Pancreas (tissue), 10 donors: ENCODE results near the gene LUC7L3. TPM values are rescaled to one million over a fixed set of nuclear protein-coding genes. Genes with fewer than 3 reads are reported as not detected.

Experiments
- ATAC-seq, 4 donors: fragments of 200-7000 bp; cut with Tn5 transposase; one replicate each; pipeline versions ENCODE4 v1.8.0 to v1.9.1; 2020; ENCODE audit warnings: mild to moderate bottlenecking in 4 of 4, moderate library complexity in 4 of 4
- DNase-seq, 6 donors: peaks; one replicate each; pipeline ENCODE4 v3.0.0-alpha.2; 2020
- FAIRE-seq: peaks from 2 replicates; lab custom pipeline; 2012; peaks lifted over from hg19 to GRCh38; lab: Jason Lieb, UNC
- H3K27ac ChIP-seq, 4 donors: fragments of 200-600 bp; sonication (generic); 1 replicate in 3 of 4; 2 replicates in 1 of 4; pipeline versions ENCODE4 v1.5.0 to v1.8.0; 2020
- H3K27me3 ChIP-seq, 4 donors: fragments of 200-600 bp; one replicate each; pipeline ENCODE4 v1.8.0; 2021
- H3K36me3 ChIP-seq, 3 donors: fragments of 200-600 bp; sonication (generic) in 1 of 3; one replicate each; pipeline versions ENCODE4 v1.5.0 to v1.8.0; 2020 to 2021
- H3K4me1 ChIP-seq, 3 donors: fragments of 200-600 bp; one replicate each; pipeline ENCODE4 v1.8.0; 2021
- H3K4me3 ChIP-seq, 4 donors: fragments of 200-600 bp; sonication (generic) in 2 of 4; one replicate each; pipeline versions ENCODE4 v1.5.0 to v1.8.0; 2020 to 2021
- H3K9me3 ChIP-seq, 4 donors: fragments of 200-600 bp; one replicate each; pipeline ENCODE4 v1.8.0; 2021
- WGBS, 2 donors: extraction: QIAGEN DNeasy Blood & Tissue Kit; methylation state at CpG; one replicate each; pipeline ENCODE4 v1.1.7; 2013; 5-methylcytosine and 5-hydroxymethylcytosine counted together
- intact Hi-C, 3 donors: fragments of 100-400 bp; cut with DNase I; formaldehyde crosslinking; loops; one replicate each; pipeline versions ENCODE4 v1.11.1 to v1.14.2; 2022
- polyA plus RNA-seq, 2 donors: library from polyadenylated mRNA; stranded (reverse); fragments of 200-250 nt; gene quantifications; one replicate each; pipeline ENCODE4 v1.2.3, GENCODE V29; 2013
- total RNA-seq, 6 donors: library from RNA; stranded (reverse); fragmentation: NEBNext Ultra II Directional in 4 of 6; extraction: Animal tissue kit (Norgen Biotek cat#: 25700) in 4 of 6; gene quantifications; one replicate each; pipeline versions ENCODE4 v1.2.1 to v1.2.4, GENCODE V29; 2021 to 2023
- TF ChIP-seq, protein P1 (sequence below), 4 donors: fragments of 200-600 bp; sonication (generic) in 3 of 4; IDR thresholded peaks; one replicate each; pipeline versions ENCODE4 v1.5.0 to v1.8.0; 2021; ENCODE audit warnings: antibody characterized with exemption in 4 of 4
- donor health status: healthy with polysubstance abuse.
- donor health status: DM: no; HTN: no; CAD: no; lungs with moderate emphysema.
- donor health status: DM: no; HTN: no; CAD: no.
- donor health status: control.
- donor health status: control.
- donor health status: Bipolar disorder and iron deficiency.
- donor health status: DM: yes; HTN: yes; CAD: no.
- donor health status: DM: no; HTN: no; CAD: no.
- donor health status: DM: no; HTN: no; CAD: no.
- donor health status: DM: yes; HTN: yes; CAD: no.

LUC7L3 gene
- total and polyA plus RNA-seq, 8 donors = 42.7 to 210 (median 63.4) TPM

DNA sequence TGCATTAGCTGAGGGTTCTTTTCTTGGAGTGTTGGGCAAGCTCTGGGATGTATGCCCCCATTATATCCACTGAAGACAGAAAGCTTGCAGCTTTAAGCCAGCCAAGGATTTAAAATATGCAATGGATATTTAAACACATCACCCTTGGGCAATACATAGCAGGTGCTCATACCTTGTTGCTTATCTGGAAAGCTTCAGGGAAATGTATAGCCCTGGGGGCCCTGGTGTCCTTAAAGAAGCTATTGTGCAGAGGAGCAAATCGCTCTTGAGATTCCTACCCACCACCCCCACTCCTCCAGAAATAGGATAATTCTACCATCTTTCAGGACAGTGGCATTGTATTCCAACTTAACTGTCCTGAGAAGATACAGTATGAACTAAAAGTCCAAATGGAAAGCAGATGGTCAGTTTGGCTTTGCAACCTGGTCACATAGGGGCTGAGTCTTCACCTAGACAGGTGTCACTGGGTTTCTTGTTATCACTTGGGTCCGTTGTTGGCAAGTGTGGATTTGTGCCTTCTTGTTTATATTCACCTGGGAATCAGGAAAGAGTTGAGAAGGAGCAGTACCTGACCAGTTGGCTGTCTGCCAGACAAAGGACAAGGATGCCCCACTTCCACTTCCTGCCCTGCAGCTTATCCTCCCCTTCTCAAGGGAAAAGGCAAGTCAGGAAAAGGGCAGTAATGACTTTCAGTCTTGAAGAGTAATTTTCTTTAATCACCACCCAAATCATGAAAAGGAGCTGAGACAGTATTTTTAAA, 44.5 kb downstream of the LUC7L3 start:
- H3K27me3 ChIP-seq = no peaks in the 10 kb centered on the region
- no peak overlapping the region for H3K27ac ChIP-seq
- WGBS, 2 donors = 51 to 53% methylated on average over 2 of the region's 2 CpGs
- H3K4me1 ChIP-seq = peaks cover 9 to 21% (median 9%) of the 10 kb centered on the region in 3 donors
- no peak overlapping the region for H3K4me3 ChIP-seq
- FAIRE-seq = no peak
- DNase-seq = no peak
- intact Hi-C loops = no loop called here
- no peaks in the 10 kb centered on the region for H3K9me3 ChIP-seq
- no peak for ATAC-seq
- TF ChIP-seq, protein P1, sequence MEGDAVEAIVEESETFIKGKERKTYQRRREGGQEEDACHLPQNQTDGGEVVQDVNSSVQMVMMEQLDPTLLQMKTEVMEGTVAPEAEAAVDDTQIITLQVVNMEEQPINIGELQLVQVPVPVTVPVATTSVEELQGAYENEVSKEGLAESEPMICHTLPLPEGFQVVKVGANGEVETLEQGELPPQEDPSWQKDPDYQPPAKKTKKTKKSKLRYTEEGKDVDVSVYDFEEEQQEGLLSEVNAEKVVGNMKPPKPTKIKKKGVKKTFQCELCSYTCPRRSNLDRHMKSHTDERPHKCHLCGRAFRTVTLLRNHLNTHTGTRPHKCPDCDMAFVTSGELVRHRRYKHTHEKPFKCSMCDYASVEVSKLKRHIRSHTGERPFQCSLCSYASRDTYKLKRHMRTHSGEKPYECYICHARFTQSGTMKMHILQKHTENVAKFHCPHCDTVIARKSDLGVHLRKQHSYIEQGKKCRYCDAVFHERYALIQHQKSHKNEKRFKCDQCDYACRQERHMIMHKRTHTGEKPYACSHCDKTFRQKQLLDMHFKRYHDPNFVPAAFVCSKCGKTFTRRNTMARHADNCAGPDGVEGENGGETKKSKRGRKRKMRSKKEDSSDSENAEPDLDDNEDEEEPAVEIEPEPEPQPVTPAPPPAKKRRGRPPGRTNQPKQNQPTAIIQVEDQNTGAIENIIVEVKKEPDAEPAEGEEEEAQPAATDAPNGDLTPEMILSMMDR (IDR thresholded peaks at IDR 0.05) = no peak
- H3K36me3 ChIP-seq = no peaks in the 10 kb centered on the region

DNA sequence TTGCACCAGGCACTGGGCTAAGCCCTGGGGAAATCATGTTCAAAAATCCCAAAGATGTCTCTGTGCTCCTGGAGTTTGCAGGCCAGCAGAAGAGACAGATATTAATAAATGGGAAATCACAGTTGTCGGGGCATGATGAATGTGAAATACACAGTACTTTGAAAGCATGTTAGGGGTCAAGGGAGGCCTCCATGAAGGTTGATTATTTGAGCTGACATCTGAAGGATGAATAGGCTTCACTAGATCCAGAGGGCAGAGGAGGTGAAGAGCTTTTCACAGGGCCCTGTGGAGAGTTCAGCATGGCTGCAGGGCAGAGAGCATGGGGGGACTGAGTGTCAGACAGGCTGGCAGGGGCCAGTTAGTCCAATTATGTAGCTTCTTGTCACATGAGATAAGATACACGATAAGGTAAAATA, 45.3 kb downstream of the LUC7L3 start:
- DNase-seq (peak in 1 of 6 donors; percentile 4), ATAC-seq (no peak), FAIRE-seq (no peak)
- H3K36me3 ChIP-seq = no peaks in the 10 kb centered on the region
- no peak overlapping the region for H3K27ac ChIP-seq
- H3K9me3 ChIP-seq = no peaks in the 10 kb centered on the region
- no peak overlapping the region for H3K4me3 ChIP-seq
- TF ChIP-seq, protein P1 (IDR thresholded peaks at IDR 0.05) = no peak
- intact Hi-C loops = no loop called here
- peaks cover 9 to 26% (median 14%) of the 10 kb centered on the region in 3 donors for H3K4me1 ChIP-seq
- WGBS, 2 donors = 43 to 46% methylated on average over 2 of the region's 2 CpGs
- H3K27me3 ChIP-seq = no peaks in the 10 kb centered on the region

DNA sequence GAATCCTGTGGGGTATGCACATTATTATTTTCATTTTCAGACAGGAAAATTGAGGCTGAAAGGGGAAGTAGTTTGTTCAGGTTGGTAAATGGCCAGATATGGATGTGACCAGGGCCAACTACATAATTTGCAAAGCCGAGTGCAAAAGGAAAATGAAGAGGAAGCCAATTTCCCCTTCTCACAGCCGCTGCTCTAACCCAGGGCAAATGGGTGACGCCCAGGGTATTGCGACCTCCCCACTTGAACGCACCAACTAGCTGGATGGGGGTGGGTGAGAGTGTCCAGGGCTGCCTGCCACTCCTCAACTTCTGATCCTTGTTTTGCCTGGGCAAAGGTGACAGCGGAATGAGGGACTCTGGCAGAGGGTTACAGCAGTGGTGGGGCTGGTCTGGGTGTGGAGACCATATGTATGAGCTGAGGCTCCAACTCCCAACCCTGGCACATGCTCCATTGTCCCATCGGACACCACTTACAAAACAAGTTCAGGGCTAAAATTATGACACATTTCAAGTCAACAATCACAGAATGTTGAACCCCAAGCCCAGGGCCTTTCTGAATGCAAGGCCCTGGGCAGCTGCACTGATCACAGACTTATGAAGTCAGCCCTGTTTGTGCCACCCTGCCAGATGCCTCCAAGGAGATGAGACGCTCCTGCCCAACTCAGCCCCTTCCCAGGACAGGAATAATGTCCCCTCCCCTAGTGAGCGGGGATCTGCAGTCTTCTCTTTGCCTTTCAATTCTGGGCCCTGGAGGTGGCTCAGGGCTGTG, 46.2 kb downstream of the LUC7L3 start:
- WGBS, 2 donors = 53 to 57% methylated on average over 9 of the region's 9 CpGs
- DNase-seq (peak in 1 of 6 donors; percentile 14), FAIRE-seq (no peak), ATAC-seq (peak in 2 of 4 donors; percentile 3 to 20)
- Histone ChIP-seq H3K9me3 (no peaks in the 10 kb centered on the region), H3K27me3 (no peaks in the 10 kb centered on the region), H3K4me1 (peaks cover 13 to 29% (median 22%) of the 10 kb centered on the region in 3 donors), H3K4me3 (no peak overlapping the region), H3K36me3 (no peaks in the 10 kb centered on the region), H3K27ac (peak overlapping the region in 3 of 4 donors; percentile 1 to 20 (median 10))
- intact Hi-C loops = no loop called here
- TF ChIP-seq, protein P1 (IDR thresholded peaks at IDR 0.05) = no peak

DNA sequence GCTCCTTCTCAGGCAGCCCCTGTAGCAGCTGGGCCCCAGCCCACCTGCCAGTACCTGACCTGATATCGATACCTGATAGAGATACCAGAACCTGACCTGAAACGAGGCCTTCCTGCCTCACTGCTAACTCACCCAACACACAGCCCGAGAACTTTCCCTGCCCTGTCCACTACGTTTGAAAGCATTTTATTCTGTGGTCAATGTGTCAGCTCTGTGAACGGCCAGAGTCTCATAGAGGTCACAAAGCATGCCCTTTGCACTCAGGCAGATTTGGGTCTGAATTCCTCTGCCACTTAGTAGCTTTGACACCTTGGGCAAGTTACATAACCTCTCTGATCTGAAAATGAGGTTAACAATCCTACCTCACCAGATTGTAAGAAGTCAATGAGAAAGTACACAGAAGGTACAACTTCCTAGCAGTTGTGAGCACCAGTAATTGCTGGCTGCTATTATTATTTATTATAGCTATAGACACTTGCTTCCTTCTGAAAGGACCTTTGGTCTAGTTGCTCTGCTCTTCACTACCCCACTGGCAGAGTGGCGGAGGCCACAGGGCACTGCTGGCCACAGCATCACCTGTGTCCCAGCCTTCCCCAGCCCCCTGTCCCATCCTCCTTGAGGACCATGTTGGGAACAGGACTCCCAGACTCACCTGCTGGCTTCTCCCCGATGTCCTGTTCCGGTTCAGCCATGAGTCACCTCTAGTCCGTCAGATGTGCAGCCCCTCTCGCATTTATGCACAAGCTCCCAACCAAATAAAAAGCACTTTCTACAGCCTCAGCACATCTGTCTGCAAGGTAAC, 47.0 kb downstream of the LUC7L3 start:
- H3K27ac ChIP-seq = peak overlapping the region in 1 of 4 donors; percentile 1
- peaks cover 13 to 29% (median 22%) of the 10 kb centered on the region in 3 donors for H3K4me1 ChIP-seq
- no peaks in the 10 kb centered on the region for H3K9me3 ChIP-seq
- ATAC-seq (no peak), DNase-seq (peak in 1 of 6 donors; percentile 26), FAIRE-seq (no peak)
- TF ChIP-seq, protein P1 (IDR thresholded peaks at IDR 0.05) = no peak
- WGBS, 2 donors = 58 to 71% methylated on average over 10 of the region's 10 CpGs
- intact Hi-C loops = no loop called here
- no peaks in the 10 kb centered on the region for H3K36me3 ChIP-seq
- H3K27me3 ChIP-seq = no peaks in the 10 kb centered on the region
- H3K4me3 ChIP-seq = no peak overlapping the region
